Activated B cell treated with CpG ODN at 0.5 μM for 24 hours (primary cell): Measurements from ENCODE around the gene DDR1. TPM values are rescaled to one million over a fixed set of nuclear protein-coding genes. Genes with fewer than 3 reads are reported as not detected.

Experiments
- ATAC-seq: fragments of 200-7000 bp; cut with Tn5 transposase; one replicate; pipeline ENCODE4 v1.10.0; 2021; ENCODE audit warnings: low read depth, mild to moderate bottlenecking, moderate library complexity
- CTCF ChIA-PET: fragments of 350-600 bp; sonication (Branson Sonifier 250); formaldehyde crosslinking; loops from one replicate; lab custom pipeline; 2021; ENCODE audit warnings: antibody characterized with exemption; lab: Charles Lee
- POLR2A ChIA-PET: fragments of 350-600 bp; sonication (Branson Sonifier 250); formaldehyde crosslinking; loops from one replicate; lab custom pipeline; 2021; ENCODE audit warnings: antibody characterized with exemption; lab: Charles Lee
- DNase-seq: peaks from one replicate; pipeline ENCODE4 v3.0.0; 2022
- H3K27ac Mint-ChIP-seq: one replicate; pipeline ENCODE4 v1.8.0; 2020; ENCODE audit warnings: mixed read lengths
- H3K27me3 Mint-ChIP-seq: one replicate; pipeline ENCODE4 v1.8.0; 2021; ENCODE audit warnings: mixed read lengths
- H3K36me3 Mint-ChIP-seq: one replicate; pipeline ENCODE4 v1.8.0; 2021; ENCODE audit warnings: low read depth, mixed read lengths
- H3K4me1 Mint-ChIP-seq: one replicate; pipeline ENCODE4 v1.8.0; 2021; ENCODE audit warnings: mixed read lengths
- H3K4me3 Mint-ChIP-seq: one replicate; pipeline ENCODE4 v1.8.0; 2020; ENCODE audit warnings: mild to moderate bottlenecking, mixed read lengths
- H3K9me3 Mint-ChIP-seq: one replicate; pipeline ENCODE4 v1.8.0; 2020; ENCODE audit warnings: mixed read lengths
- CTCF ChIP-seq: fragments of 200-600 bp; IDR thresholded peaks from one replicate; pipeline ENCODE4 v1.8.0; 2022; ENCODE audit warnings: antibody characterized with exemption, mild to moderate bottlenecking
- intact Hi-C: fragments of 100-400 bp; cut with micrococcal nuclease; formaldehyde crosslinking; loops from one replicate; pipeline ENCODE4 v1.15.1; 2024
- total RNA-seq: library from RNA; stranded (reverse); gene quantifications from 2 replicates; pipeline ENCODE4 v1.2.3, GENCODE V29; 2022

Gene DDR1
- total RNA-seq, 1 donor from 2014 or later = 18.7 TPM

- Mint-ChIP-seq H3K4me1 (peaks cover 4% of the 10 kb centered on the region), H3K36me3 (no peaks in the 10 kb centered on the region), H3K27me3 (peaks cover 49% of the 10 kb centered on the region), H3K9me3 (no peaks in the 10 kb centered on the region), H3K4me3 (no peak overlapping the region), H3K27ac (no peak overlapping the region)
- DNase-seq (no peak), ATAC-seq (no peak)
- intact Hi-C loops = no loop called here
- CTCF ChIA-PET = no interaction called here
- POLR2A ChIA-PET = no interaction called here
- TF ChIP-seq CTCF = no peak
These were observed 58.2 kb downstream of the DDR1 start for GRCh38 chr6:30942338-30943060.

- no peak for DNase-seq
These were observed 59.7 kb downstream of the DDR1 start for GRCh38 chr6:30944051-30944450.

GRCh38 chr6:30945281-30945680 is 61.0 kb downstream of the DDR1 start:
- H3K27ac Mint-ChIP-seq = no peak overlapping the region
- TF ChIP-seq CTCF = no peak
- peaks cover 4% of the 10 kb centered on the region for H3K4me1 Mint-ChIP-seq
- CTCF ChIA-PET = no interaction called here
- intact Hi-C loops = no loop called here
- H3K36me3 Mint-ChIP-seq = no peaks in the 10 kb centered on the region
- peaks cover 59% of the 10 kb centered on the region for H3K27me3 Mint-ChIP-seq
- POLR2A ChIA-PET = no interaction called here
- H3K4me3 Mint-ChIP-seq = no peak overlapping the region
- ATAC-seq (no peak), DNase-seq (no peak)
- H3K9me3 Mint-ChIP-seq = no peaks in the 10 kb centered on the region

More at GRCh38 chr6:30944051-30944450, 59.7 kb downstream of the DDR1 start:
- Mint-ChIP-seq H3K4me3 (no peak overlapping the region), H3K27me3 (peaks cover 59% of the 10 kb centered on the region), H3K27ac (no peak overlapping the region), H3K36me3 (no peaks in the 10 kb centered on the region), H3K9me3 (no peaks in the 10 kb centered on the region), H3K4me1 (peaks cover 4% of the 10 kb centered on the region)
- TF ChIP-seq CTCF = no peak
- POLR2A ChIA-PET = no interaction called here
- CTCF ChIA-PET = no interaction called here
- ATAC-seq = no peak
- intact Hi-C loops = no loop called here

GRCh38 chr6:30947231-30947630 is 62.9 kb downstream of the DDR1 start:
- DNase-seq (no peak), ATAC-seq (no peak)
- POLR2A ChIA-PET = no interaction called here
- Mint-ChIP-seq H3K36me3 (no peaks in the 10 kb centered on the region), H3K4me3 (no peak overlapping the region), H3K27ac (no peak overlapping the region), H3K4me1 (peaks cover 4% of the 10 kb centered on the region), H3K9me3 (no peaks in the 10 kb centered on the region), H3K27me3 (peaks cover 43% of the 10 kb centered on the region)
- intact Hi-C loops = no loop called here
- TF ChIP-seq CTCF = no peak
- CTCF ChIA-PET = no interaction called here

- no peak for TF ChIP-seq CTCF
- POLR2A ChIA-PET = no interaction called here
- Mint-ChIP-seq H3K9me3 (no peaks in the 10 kb centered on the region), H3K27ac (no peak overlapping the region), H3K4me1 (no peaks in the 10 kb centered on the region), H3K36me3 (no peaks in the 10 kb centered on the region), H3K4me3 (no peak overlapping the region), H3K27me3 (peaks cover 30% of the 10 kb centered on the region)
- CTCF ChIA-PET = no interaction called here
- intact Hi-C loops = no loop called here
- no peak for ATAC-seq
- no peak for DNase-seq
These were observed 64.5 kb downstream of the DDR1 start for GRCh38 chr6:30948811-30949210.

Other genes starting within 250 kb of the DDR1 start
- gene C6orf136, start 237.4 kb upstream of the DDR1 start, total RNA-seq = 21.6 and 35.6 TPM in 2 replicates
- gene DHX16, start 211.5 kb upstream of the DDR1 start, total RNA-seq = 42.3 and 50.4 TPM in 2 replicates
- 96.8 and 104 TPM in 2 replicates for gene PPP1R18, start 197.9 kb upstream of the DDR1 start, total RNA-seq
- gene NRM, start 193.5 kb upstream of the DDR1 start, total RNA-seq = 17.4 and 17.8 TPM in 2 replicates
- gene MDC1, start 167.2 kb upstream of the DDR1 start, total RNA-seq = 62.4 and 65.6 TPM in 2 replicates
- 700 and 725 TPM in 2 replicates for gene TUBB, start 164.2 kb upstream of the DDR1 start, total RNA-seq
- 49.1 and 52.0 TPM in 2 replicates for gene FLOT1, start 141.8 kb upstream of the DDR1 start, total RNA-seq
- 3.0 and 3.3 TPM in 2 replicates for gene IER3, start 140.0 kb upstream of the DDR1 start, total RNA-seq
- gene GTF2H4, start 23.7 kb downstream of the DDR1 start, total RNA-seq = 37.8 and 42.3 TPM in 2 replicates
- 39.4 and 47.8 TPM in 2 replicates for gene VARS2, start 29.7 kb downstream of the DDR1 start, total RNA-seq
- gene SFTA2, start 47.7 kb downstream of the DDR1 start, total RNA-seq = not detected in 2 replicates
- gene MUCL3, start 56.5 kb downstream of the DDR1 start, total RNA-seq = not detected in 2 replicates
- not detected in 2 replicates for gene MUC21, start 99.2 kb downstream of the DDR1 start, total RNA-seq
- gene MUC22, start 126.0 kb downstream of the DDR1 start, total RNA-seq = not detected in 2 replicates
- not detected in 2 replicates for gene C6orf15, start 228.1 kb downstream of the DDR1 start, total RNA-seq
- 0.49 and 0.93 TPM in 2 replicates for gene PSORS1C1, start 230.3 kb downstream of the DDR1 start, total RNA-seq
- gene CDSN, start 235.9 kb downstream of the DDR1 start, total RNA-seq = not detected in 2 replicates